K562 (cell line): ENCODE measurements around the gene LAMA2. TPM values are rescaled to one million over a fixed set of nuclear protein-coding genes. Genes with fewer than 3 reads are reported as not detected.

Experiments used
- ATAC-seq: fragments of 200-7000 bp; cut with Tn5 transposase; 3 replicates; pipeline ENCODE4 v1.9.1; 2020; ENCODE audit warnings: moderate library complexity
- BruUV-seq: library from RNA; stranded (reverse); fragments of 400-500 nt; replicated peaks from 2 replicates; lab custom pipeline; 2021; lab: Mats Ljungman, UMichigan
- CTCF ChIA-PET: fragments of 300-600 bp; formaldehyde crosslinking; extraction: SDS; loops from one replicate; lab custom pipeline; 2021; ENCODE audit warnings: low intra/inter-chr PET ratio; lab: Yijun Ruan, JAX
- POLR2A ChIA-PET: fragments of 300-600, 350-650 bp; sonication (Branson Sonifier 250); formaldehyde crosslinking; extraction: SDS; loops from one replicate; lab custom pipeline; 2021; ENCODE audit warnings: antibody characterized with exemption, inconsistent platforms; lab: Yijun Ruan, JAX
- DNase-seq, 4 experiments: peaks; one replicate each; pipeline versions ENCODE4 v3.0.0 to v3.0.0-alpha.2; 2011 to 2018; ENCODE audit warnings: low spot score in 3 of 4, mixed read lengths in 3 of 4; ENCODE audit errors: extremely low read depth in 1 of 4
- FAIRE-seq: peaks from 2 replicates; lab custom pipeline; 2011; peaks lifted over from hg19 to GRCh38; lab: Jason Lieb, UNC
- H2AFZ ChIP-seq: 2 replicates; pipeline ENCODE4 v1.6.0; 2011; ENCODE audit warnings: low read depth, low read length, control low read depth, inconsistent platforms
- H3K27ac ChIP-seq: fragments of 200-600 bp; 3 replicates; pipeline ENCODE4 v1.8.0; 2011; ENCODE audit warnings: low read depth, mild to moderate bottlenecking, control low read depth, inconsistent platforms, low read length, moderate library complexity, mixed read lengths; ENCODE audit errors: extremely low read depth
- H3K27me3 ChIP-seq, 2 experiments: fragments of 300-600 bp in 1 of 2; 2 replicates in 1 of 2; 3 replicates in 1 of 2; pipeline versions ENCODE4 v1.6.0 to v1.8.0; 2011; ENCODE audit warnings: inconsistent platforms in 2 of 2, low read length in 2 of 2, mild to moderate bottlenecking in 1 of 2, mixed read lengths in 1 of 2, moderate library complexity in 1 of 2; ENCODE audit not compliant: control insufficient read depth in 2 of 2, insufficient read depth in 2 of 2
- H3K36me3 ChIP-seq: fragments of 300-600 bp; 3 replicates; pipeline ENCODE4 v1.8.0; 2011; ENCODE audit warnings: mild to moderate bottlenecking, low read length, inconsistent platforms; ENCODE audit not compliant: control insufficient read depth, insufficient read depth
- H3K4me1 ChIP-seq, 2 experiments: fragments of 200-600 bp in 1 of 2; replicated peaks in 1 of 2; 2 replicates in 1 of 2; 3 replicates in 1 of 2; pipeline versions ENCODE4 v1.5.1 to v1.8.0; 2011; ENCODE audit warnings: inconsistent platforms in 2 of 2, low read length in 2 of 2, mild to moderate bottlenecking in 1 of 2, mixed read lengths in 1 of 2, moderate library complexity in 1 of 2; ENCODE audit not compliant: control insufficient read depth in 2 of 2, insufficient read depth in 2 of 2
- H3K4me2 ChIP-seq: 2 replicates; pipeline ENCODE4 v1.6.1; 2011; ENCODE audit warnings: low read length, control low read depth, inconsistent platforms, mixed read lengths; ENCODE audit not compliant: insufficient read depth
- H3K4me3 ChIP-seq: fragments of 200-600 bp; sonication (generic), shearing (Covaris generic); 2 replicates; pipeline ENCODE4 v1.5.1; 2016; ENCODE audit warnings: control low read depth, inconsistent platforms
- H3K79me2 ChIP-seq: fragments of 200-600 bp; 3 replicates; pipeline ENCODE4 v1.8.0; 2011; ENCODE audit warnings: low read length, inconsistent platforms; ENCODE audit not compliant: control insufficient read depth, insufficient read depth
- H3K9ac ChIP-seq, 2 experiments: 2 replicates each; pipeline versions ENCODE4 v1.6.0 to v1.6.1; 2011; ENCODE audit warnings: low read depth in 2 of 2, low read length in 2 of 2, control low read depth in 1 of 2, inconsistent platforms in 1 of 2, mild to moderate bottlenecking in 1 of 2, mixed read lengths in 1 of 2; ENCODE audit not compliant: insufficient read depth in 1 of 2
- H3K9me1 ChIP-seq: one replicate; pipeline ENCODE4 v1.6.0; 2011; ENCODE audit warnings: inconsistent platforms, mild to moderate bottlenecking, low read length, moderate library complexity; ENCODE audit not compliant: control insufficient read depth, insufficient read depth
- H3K9me3 ChIP-seq: replicated peaks from 2 replicates; pipeline ENCODE4 v1.5.1; 2011; ENCODE audit warnings: low read depth, low read length, inconsistent platforms; ENCODE audit not compliant: control insufficient read depth, insufficient read depth
- H4K20me1 ChIP-seq: replicated peaks from 2 replicates; pipeline ENCODE4 v1.6.1; 2011; ENCODE audit warnings: low read length, inconsistent platforms, mixed read lengths; ENCODE audit not compliant: control insufficient read depth, insufficient read depth
- ARID3B ChIP-seq: fragments of 250-450 bp; sonication (Bioruptor Pico); IDR thresholded peaks from 2 replicates; pipeline ENCODE4 v1.4.0; 2020; ENCODE audit warnings: borderline replicate concordance
- KLF1 ChIP-seq: fragments of 450-650 bp; IDR thresholded peaks from 2 replicates; pipeline ENCODE4 v1.6.1; 2016; ENCODE audit warnings: missing genetic modification characterization, missing compliant biosample characterization
- PREB ChIP-seq: sonication (generic); formaldehyde crosslinking; IDR thresholded peaks from 2 replicates; pipeline ENCODE4 v1.8.1; 2023; ENCODE audit warnings: mild to moderate bottlenecking, missing genetic modification reagents
- RNF219 ChIP-seq: fragments of 250-450 bp; sonication (Bioruptor Pico); IDR thresholded peaks from 2 replicates; pipeline ENCODE4 v1.5.0; 2022; ENCODE audit warnings: mild to moderate bottlenecking
- THAP12 ChIP-seq: fragments of 250-450 bp; sonication (Bioruptor Pico); IDR thresholded peaks from 2 replicates; pipeline ENCODE4 v1.9.0; 2021; ENCODE audit warnings: mild to moderate bottlenecking, inconsistent platforms
- ZBTB12 ChIP-seq: fragments of 250-450 bp; sonication (Bioruptor Pico); IDR thresholded peaks from 2 replicates; pipeline ENCODE4 v1.4.0; 2020
- ZNF584 ChIP-seq: fragments of 200-800 bp; sonication (Bioruptor generic); IDR thresholded peaks from 2 replicates; pipeline ENCODE4 v1.6.1; 2016; ENCODE audit warnings: low read depth, mild to moderate bottlenecking, missing genetic modification characterization, missing compliant biosample characterization
- ZNF717 ChIP-seq: fragments of 250-450 bp; sonication (Bioruptor Pico); IDR thresholded peaks from 2 replicates; pipeline ENCODE4 v1.5.0; 2021
- WGBS: fragments of 100-300 bp; shearing (Covaris generic); methylation state at CpG from one replicate; pipeline ENCODE4 v1.1.6; 2016; ENCODE audit warnings: low coverage, mixed read lengths; ENCODE audit not compliant: insufficient coverage; ENCODE audit errors: missing lambda C conversion rate; 5-methylcytosine and 5-hydroxymethylcytosine counted together
- in situ Hi-C: fragments of 300-500 bp; cut with MboI; formaldehyde crosslinking; loops from 4 replicates; pipeline ENCODE4 v1.15.0; 2018; ENCODE audit warnings: inconsistent platforms, mixed read lengths
- intact Hi-C: fragments of 100-400 bp; cut with micrococcal nuclease; formaldehyde crosslinking; loops from 2 replicates; pipeline ENCODE4 v1.14.2; 2022
- polyA plus RNA-seq, 8 experiments: library from polyadenylated mRNA; depleted of rRNA in 4 of 8; stranded (reverse) in 5 of 8; unstranded in 3 of 8; fragments of >200 nt; fragmentation: Nextera tagmentation in 2 of 8; fragmentation: Illumina TruSeq in 1 of 8; extraction: Ambion mirVana in 2 of 8; extraction: Trizol in 1 of 8; gene quantifications; 2 replicates each; pipeline versions ENCODE4 v1.2.1 to v1.2.3, GENCODE V29; 2011 to 2014; ENCODE audit warnings: inconsistent platforms in 1 of 8, missing spikeins in 1 of 8
- total RNA-seq, 7 experiments: library from RNA; depleted of rRNA in 6 of 7; stranded (reverse); fragments of >200 nt in 6 of 7; fragmentation: Illumina TruSeq in 2 of 7; extraction: Trizol in 2 of 7; gene quantifications; 2 replicates each; pipeline versions ENCODE4 v1.2.1 to v1.2.3, GENCODE V29; 2011 to 2021; ENCODE audit warnings: low replicate concordance in 1 of 7
- TF ChIP-seq, protein P1 (sequence below): sonication (generic); formaldehyde crosslinking; IDR thresholded peaks from 2 replicates; pipeline ENCODE4 v1.8.1; 2022; ENCODE audit warnings: missing genetic modification reagents

LAMA2 gene
- total and polyA plus RNA-seq, 9 of the 15 experiments (the other 6 are each of a cell fraction or from before 2014, with no cell fraction given), result 0.04 to 1.5 (median 0.36) TPM

GRCh38 chr6:129031051-129031599 is 148.2 kb downstream of the LAMA2 start:
- in situ Hi-C loops, result no loop called here
- Histone ChIP-seq H3K27me3 (no peaks in the 10 kb centered on the region), H3K36me3 (no peaks in the 10 kb centered on the region), H3K9me3 (no peaks in the 10 kb centered on the region), H3K4me1 (no peaks in the 10 kb centered on the region), H4K20me1 (no peaks in the 10 kb centered on the region), H2AFZ (no peak overlapping the region), H3K27ac (no peak overlapping the region), H3K9ac (no peak overlapping the region), H3K4me2 (no peak overlapping the region), H3K79me2 (no peaks in the 10 kb centered on the region), H3K4me3 (no peak overlapping the region), H3K9me1 (no peaks in the 10 kb centered on the region)
- POLR2A ChIA-PET, result no interaction called here
- intact Hi-C loops, result no loop called here
- DNase-seq (no peak), ATAC-seq (no peak), FAIRE-seq (no peak)
- WGBS, result 0% methylated on average over 1 of the region's 1 CpG
- BruUV-seq, result no TSS peak
- CTCF ChIA-PET, result no interaction called here
- TF ChIP-seq KLF1 (tag) (no peak), ZNF584 (no peak), RNF219 (CRISPR knock-in tag) (no peak), ARID3B (CRISPR knock-in tag) (no peak), THAP12 (CRISPR knock-in tag) (no peak), ZBTB12 (CRISPR knock-in tag) (no peak), PREB (CRISPR knock-in tag) (no peak), ZNF717 (CRISPR knock-in tag) (no peak)
- TF ChIP-seq, protein P1, sequence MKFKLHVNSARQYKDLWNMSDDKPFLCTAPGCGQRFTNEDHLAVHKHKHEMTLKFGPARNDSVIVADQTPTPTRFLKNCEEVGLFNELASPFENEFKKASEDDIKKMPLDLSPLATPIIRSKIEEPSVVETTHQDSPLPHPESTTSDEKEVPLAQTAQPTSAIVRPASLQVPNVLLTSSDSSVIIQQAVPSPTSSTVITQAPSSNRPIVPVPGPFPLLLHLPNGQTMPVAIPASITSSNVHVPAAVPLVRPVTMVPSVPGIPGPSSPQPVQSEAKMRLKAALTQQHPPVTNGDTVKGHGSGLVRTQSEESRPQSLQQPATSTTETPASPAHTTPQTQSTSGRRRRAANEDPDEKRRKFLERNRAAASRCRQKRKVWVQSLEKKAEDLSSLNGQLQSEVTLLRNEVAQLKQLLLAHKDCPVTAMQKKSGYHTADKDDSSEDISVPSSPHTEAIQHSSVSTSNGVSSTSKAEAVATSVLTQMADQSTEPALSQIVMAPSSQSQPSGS (CRISPR knock-in tag), result no peak
